ENCODE measurements around the gene CDRT4. TPM values are rescaled to one million over a fixed set of nuclear protein-coding genes. Genes with fewer than 3 reads are reported as not detected.

CDRT4 gene
- total and polyA plus RNA-seq, 10 of the 15 experiments (the other 5 are each of a cell fraction or from before 2014, with no cell fraction given): 0.11 to 1.3 (median 0.51) TPM; not detected in 3

DNA sequence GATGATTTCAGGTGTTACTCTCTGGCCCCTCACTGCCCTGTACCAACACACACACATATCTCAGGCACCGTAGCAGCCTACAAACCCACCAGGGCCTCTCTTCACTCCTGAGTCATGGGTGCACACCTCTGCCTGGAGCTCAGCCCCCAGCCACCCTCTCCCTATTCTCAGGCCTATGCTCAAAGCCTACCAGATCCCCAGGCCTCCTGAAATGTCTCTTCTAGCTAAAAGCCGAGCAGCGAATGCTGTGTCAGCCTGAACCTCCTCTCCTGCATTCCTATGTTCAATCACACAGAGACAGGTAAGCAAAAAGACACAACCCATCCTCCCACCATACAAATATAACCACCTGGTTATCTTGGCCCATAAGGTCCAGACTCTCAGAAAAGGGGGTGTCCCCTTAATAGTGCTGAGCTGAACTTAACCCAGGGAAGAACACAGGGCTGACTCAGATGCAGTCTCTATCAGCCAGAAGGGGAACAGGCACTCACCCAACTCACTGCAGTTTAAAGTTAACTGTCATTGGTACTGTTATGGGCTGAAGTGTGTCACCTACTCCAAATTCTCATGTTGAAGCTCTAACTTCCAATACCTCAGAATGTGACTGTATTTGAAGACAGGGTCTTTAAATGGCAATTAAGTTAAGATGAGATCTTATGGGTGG, 64.0 kb downstream of the CDRT4 start (continued):
- TF ChIP-seq, protein P1, sequence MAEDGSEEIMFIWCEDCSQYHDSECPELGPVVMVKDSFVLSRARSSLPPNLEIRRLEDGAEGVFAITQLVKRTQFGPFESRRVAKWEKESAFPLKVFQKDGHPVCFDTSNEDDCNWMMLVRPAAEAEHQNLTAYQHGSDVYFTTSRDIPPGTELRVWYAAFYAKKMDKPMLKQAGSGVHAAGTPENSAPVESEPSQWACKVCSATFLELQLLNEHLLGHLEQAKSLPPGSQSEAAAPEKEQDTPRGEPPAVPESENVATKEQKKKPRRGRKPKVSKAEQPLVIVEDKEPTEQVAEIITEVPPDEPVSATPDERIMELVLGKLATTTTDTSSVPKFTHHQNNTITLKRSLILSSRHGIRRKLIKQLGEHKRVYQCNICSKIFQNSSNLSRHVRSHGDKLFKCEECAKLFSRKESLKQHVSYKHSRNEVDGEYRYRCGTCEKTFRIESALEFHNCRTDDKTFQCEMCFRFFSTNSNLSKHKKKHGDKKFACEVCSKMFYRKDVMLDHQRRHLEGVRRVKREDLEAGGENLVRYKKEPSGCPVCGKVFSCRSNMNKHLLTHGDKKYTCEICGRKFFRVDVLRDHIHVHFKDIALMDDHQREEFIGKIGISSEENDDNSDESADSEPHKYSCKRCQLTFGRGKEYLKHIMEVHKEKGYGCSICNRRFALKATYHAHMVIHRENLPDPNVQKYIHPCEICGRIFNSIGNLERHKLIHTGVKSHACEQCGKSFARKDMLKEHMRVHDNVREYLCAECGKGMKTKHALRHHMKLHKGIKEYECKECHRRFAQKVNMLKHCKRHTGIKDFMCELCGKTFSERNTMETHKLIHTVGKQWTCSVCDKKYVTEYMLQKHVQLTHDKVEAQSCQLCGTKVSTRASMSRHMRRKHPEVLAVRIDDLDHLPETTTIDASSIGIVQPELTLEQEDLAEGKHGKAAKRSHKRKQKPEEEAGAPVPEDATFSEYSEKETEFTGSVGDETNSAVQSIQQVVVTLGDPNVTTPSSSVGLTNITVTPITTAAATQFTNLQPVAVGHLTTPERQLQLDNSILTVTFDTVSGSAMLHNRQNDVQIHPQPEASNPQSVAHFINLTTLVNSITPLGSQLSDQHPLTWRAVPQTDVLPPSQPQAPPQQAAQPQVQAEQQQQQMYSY (CRISPR knock-in tag; IDR thresholded peaks at IDR 0.05): no peak
- TF ChIP-seq JUND (IDR thresholded peaks at IDR 0.05; ENCODE audit: low read depth, low read length) (no peak), SREBF2 (IDR thresholded peaks at IDR 0.05; ENCODE audit: low read length) (no peak), TBL1XR1 (IDR thresholded peaks at IDR 0.05; ENCODE audit: low read depth, low read length) (no peak)
- TF ChIP-seq, protein P2, sequence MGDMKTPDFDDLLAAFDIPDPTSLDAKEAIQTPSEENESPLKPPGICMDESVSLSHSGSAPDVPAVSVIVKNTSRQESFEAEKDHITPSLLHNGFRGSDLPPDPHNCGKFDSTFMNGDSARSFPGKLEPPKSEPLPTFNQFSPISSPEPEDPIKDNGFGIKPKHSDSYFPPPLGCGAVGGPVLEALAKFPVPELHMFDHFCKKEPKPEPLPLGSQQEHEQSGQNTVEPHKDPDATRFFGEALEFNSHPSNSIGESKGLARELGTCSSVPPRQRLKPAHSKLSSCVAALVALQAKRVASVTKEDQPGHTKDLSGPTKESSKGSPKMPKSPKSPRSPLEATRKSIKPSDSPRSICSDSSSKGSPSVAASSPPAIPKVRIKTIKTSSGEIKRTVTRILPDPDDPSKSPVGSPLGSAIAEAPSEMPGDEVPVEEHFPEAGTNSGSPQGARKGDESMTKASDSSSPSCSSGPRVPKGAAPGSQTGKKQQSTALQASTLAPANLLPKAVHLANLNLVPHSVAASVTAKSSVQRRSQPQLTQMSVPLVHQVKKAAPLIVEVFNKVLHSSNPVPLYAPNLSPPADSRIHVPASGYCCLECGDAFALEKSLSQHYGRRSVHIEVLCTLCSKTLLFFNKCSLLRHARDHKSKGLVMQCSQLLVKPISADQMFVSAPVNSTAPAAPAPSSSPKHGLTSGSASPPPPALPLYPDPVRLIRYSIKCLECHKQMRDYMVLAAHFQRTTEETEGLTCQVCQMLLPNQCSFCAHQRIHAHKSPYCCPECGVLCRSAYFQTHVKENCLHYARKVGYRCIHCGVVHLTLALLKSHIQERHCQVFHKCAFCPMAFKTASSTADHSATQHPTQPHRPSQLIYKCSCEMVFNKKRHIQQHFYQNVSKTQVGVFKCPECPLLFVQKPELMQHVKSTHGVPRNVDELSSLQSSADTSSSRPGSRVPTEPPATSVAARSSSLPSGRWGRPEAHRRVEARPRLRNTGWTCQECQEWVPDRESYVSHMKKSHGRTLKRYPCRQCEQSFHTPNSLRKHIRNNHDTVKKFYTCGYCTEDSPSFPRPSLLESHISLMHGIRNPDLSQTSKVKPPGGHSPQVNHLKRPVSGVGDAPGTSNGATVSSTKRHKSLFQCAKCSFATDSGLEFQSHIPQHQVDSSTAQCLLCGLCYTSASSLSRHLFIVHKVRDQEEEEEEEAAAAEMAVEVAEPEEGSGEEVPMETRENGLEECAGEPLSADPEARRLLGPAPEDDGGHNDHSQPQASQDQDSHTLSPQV (IDR thresholded peaks at IDR 0.05): no peak
- TF ChIP-seq, protein P3, sequence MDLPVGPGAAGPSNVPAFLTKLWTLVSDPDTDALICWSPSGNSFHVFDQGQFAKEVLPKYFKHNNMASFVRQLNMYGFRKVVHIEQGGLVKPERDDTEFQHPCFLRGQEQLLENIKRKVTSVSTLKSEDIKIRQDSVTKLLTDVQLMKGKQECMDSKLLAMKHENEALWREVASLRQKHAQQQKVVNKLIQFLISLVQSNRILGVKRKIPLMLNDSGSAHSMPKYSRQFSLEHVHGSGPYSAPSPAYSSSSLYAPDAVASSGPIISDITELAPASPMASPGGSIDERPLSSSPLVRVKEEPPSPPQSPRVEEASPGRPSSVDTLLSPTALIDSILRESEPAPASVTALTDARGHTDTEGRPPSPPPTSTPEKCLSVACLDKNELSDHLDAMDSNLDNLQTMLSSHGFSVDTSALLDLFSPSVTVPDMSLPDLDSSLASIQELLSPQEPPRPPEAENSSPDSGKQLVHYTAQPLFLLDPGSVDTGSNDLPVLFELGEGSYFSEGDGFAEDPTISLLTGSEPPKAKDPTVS (IDR thresholded peaks at IDR 0.05; ENCODE audit: low read depth, low read length): no peak
